A673 (cell line): ENCODE measurements around the gene C1orf210. TPM values are rescaled to one million over a fixed set of nuclear protein-coding genes. Genes with fewer than 3 reads are reported as not detected.

Experiments used
- BruUV-seq: library from RNA; stranded (reverse); fragments of 400-500 nt; replicated peaks from 2 replicates; lab custom pipeline; 2021; lab: Mats Ljungman, UMichigan
- CTCF ChIA-PET: fragments of 300-600 bp; sonication (Branson Sonifier 250); formaldehyde crosslinking; loops from one replicate; lab custom pipeline; 2022; ENCODE audit warnings: antibody characterized with exemption; lab: Charles Lee
- POLR2A ChIA-PET: fragments of 300-600 bp; sonication (Branson Sonifier 250); formaldehyde crosslinking; loops from one replicate; lab custom pipeline; 2022; ENCODE audit warnings: antibody characterized with exemption; ENCODE audit not compliant: low non-redundant PET; lab: Charles Lee
- DNase-seq: peaks from one replicate; pipeline ENCODE4 v3.0.0-alpha.2; 2015; ENCODE audit warnings: low spot score
- H3K27ac ChIP-seq: fragments of 200-600 bp; sonication (generic); 2 replicates; pipeline ENCODE4 v1.5.1; 2016; ENCODE audit warnings: mixed run types, low read depth, mild to moderate bottlenecking, mixed read lengths, antibody characterized with exemption, low read length; ENCODE audit not compliant: poor library complexity, severe bottlenecking
- H3K27me3 ChIP-seq: fragments of 200-600 bp; sonication (generic); replicated peaks from 2 replicates; pipeline ENCODE4 v1.6.1; 2017; ENCODE audit warnings: mixed run types, low read depth, mild to moderate bottlenecking, mixed read lengths, antibody characterized with exemption, low read length; ENCODE audit not compliant: insufficient read depth, poor library complexity
- H3K36me3 ChIP-seq: fragments of 200-600 bp; sonication (generic); 2 replicates; pipeline ENCODE4 v1.6.1; 2016; ENCODE audit warnings: mixed run types, mild to moderate bottlenecking, mixed read lengths, antibody characterized with exemption, low read length; ENCODE audit not compliant: insufficient read depth, poor library complexity, severe bottlenecking
- H3K4me1 ChIP-seq: fragments of 200-600 bp; sonication (generic); 2 replicates; pipeline ENCODE4 v1.6.1; 2017; ENCODE audit warnings: mixed run types, mild to moderate bottlenecking, mixed read lengths, antibody characterized with exemption, low read length; ENCODE audit not compliant: insufficient read depth, poor library complexity, severe bottlenecking
- H3K4me3 ChIP-seq: fragments of 200-600 bp; sonication (generic); 2 replicates; pipeline ENCODE4 v1.5.1; 2016; ENCODE audit warnings: low read depth, mixed run types, mild to moderate bottlenecking, mixed read lengths, low read length; ENCODE audit not compliant: poor library complexity, severe bottlenecking
- H3K9me3 ChIP-seq: fragments of 200-600 bp; sonication (generic); 2 replicates; pipeline ENCODE4 v1.6.1; 2016; ENCODE audit warnings: mixed run types, low read depth, mild to moderate bottlenecking, mixed read lengths, antibody characterized with exemption, low read length; ENCODE audit not compliant: poor library complexity, severe bottlenecking
- EZH2 ChIP-seq: fragments of 200-600 bp; sonication (generic); IDR thresholded peaks from 2 replicates; pipeline ENCODE4 v1.6.1; 2017; ENCODE audit warnings: borderline replicate concordance, low read depth, mild to moderate bottlenecking, mixed read lengths, antibody characterized with exemption, low read length; ENCODE audit not compliant: poor library complexity, severe bottlenecking
- intact Hi-C: fragments of 100-400 bp; cut with micrococcal nuclease; formaldehyde crosslinking; loops from one replicate; pipeline ENCODE4 v1.10.0; 2022; ENCODE audit not compliant: unreplicated experiment
- total RNA-seq: library from RNA; stranded (reverse); gene quantifications from 2 replicates; pipeline ENCODE4 v1.2.3, GENCODE V29; 2021
- TF ChIP-seq, protein P1 (sequence below): fragments of 300-800, 200-600 bp; sonication (generic); conservative IDR thresholded peaks from 2 replicates; pipeline ENCODE4 v1.5.1; 2017; ENCODE audit warnings: low read depth, mild to moderate bottlenecking, antibody characterized with exemption, low read length, moderate library complexity, mixed read lengths

C1orf210 gene
- total RNA-seq, 1 experiment from 2014 or later: not detected

DNA sequence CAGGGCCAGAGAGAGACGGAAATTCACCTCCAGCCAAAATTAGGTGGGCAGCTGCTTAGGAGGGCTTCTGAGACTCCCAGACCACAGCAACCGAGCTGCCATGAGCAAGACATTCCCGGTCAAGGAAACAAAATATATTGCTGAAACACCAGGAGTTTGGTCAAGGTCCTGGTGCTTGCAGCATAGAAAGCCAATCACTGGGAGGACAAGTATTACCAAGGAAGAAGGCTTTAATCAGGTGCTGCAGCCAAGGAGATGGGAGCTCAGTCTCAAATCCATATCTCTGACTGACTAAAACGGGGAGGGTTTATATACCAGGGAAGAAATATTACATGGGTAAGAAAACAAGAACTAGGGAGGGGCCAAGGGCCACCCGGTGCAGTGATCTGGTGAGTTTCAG is 34.4 kb downstream of the C1orf210 start:
- Histone ChIP-seq H3K27me3 (no peaks in the 10 kb centered on the region), H3K9me3 (peaks cover 6% of the 10 kb centered on the region), H3K4me1 (no peaks in the 10 kb centered on the region), H3K4me3 (no peak overlapping the region), H3K36me3 (no peaks in the 10 kb centered on the region), H3K27ac (no peak overlapping the region)
- BruUV-seq: no TSS peak
- ChIA-PET POLR2A (no interaction called here), CTCF (no interaction called here)
- intact Hi-C loops: no loop called here
- no peak for TF ChIP-seq EZH2
- TF ChIP-seq, protein P1, sequence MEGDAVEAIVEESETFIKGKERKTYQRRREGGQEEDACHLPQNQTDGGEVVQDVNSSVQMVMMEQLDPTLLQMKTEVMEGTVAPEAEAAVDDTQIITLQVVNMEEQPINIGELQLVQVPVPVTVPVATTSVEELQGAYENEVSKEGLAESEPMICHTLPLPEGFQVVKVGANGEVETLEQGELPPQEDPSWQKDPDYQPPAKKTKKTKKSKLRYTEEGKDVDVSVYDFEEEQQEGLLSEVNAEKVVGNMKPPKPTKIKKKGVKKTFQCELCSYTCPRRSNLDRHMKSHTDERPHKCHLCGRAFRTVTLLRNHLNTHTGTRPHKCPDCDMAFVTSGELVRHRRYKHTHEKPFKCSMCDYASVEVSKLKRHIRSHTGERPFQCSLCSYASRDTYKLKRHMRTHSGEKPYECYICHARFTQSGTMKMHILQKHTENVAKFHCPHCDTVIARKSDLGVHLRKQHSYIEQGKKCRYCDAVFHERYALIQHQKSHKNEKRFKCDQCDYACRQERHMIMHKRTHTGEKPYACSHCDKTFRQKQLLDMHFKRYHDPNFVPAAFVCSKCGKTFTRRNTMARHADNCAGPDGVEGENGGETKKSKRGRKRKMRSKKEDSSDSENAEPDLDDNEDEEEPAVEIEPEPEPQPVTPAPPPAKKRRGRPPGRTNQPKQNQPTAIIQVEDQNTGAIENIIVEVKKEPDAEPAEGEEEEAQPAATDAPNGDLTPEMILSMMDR: no peak
- no peak for DNase-seq

DNA sequence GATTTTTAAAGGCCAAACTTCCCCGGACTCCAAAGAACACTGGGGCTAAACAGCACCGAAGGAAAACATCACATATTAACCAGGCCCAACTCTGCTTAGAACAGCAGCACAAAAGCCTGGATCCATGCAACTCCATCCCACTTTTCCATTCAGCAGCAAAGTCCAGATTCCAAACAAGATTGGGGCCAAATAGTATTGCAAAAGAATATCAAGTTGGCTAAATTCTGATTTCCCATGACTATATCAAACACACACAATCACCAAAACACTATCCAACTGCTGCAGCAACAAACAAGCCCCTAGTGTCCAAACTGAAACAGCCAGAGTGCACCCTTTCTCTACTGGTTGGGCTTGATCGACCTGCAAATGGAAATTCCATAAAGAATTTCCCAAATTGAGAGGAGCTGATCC is 35.0 kb downstream of the C1orf210 start:
- TF ChIP-seq EZH2: no peak
- TF ChIP-seq, protein P1: no peak
- ChIA-PET POLR2A (no interaction called here), CTCF (no interaction called here)
- Histone ChIP-seq H3K4me1 (no peaks in the 10 kb centered on the region), H3K9me3 (peaks cover 6% of the 10 kb centered on the region), H3K27me3 (no peaks in the 10 kb centered on the region), H3K27ac (no peak overlapping the region), H3K36me3 (no peaks in the 10 kb centered on the region), H3K4me3 (no peak overlapping the region)
- intact Hi-C loops: no loop called here
- BruUV-seq: no TSS peak
- no peak for DNase-seq

DNA sequence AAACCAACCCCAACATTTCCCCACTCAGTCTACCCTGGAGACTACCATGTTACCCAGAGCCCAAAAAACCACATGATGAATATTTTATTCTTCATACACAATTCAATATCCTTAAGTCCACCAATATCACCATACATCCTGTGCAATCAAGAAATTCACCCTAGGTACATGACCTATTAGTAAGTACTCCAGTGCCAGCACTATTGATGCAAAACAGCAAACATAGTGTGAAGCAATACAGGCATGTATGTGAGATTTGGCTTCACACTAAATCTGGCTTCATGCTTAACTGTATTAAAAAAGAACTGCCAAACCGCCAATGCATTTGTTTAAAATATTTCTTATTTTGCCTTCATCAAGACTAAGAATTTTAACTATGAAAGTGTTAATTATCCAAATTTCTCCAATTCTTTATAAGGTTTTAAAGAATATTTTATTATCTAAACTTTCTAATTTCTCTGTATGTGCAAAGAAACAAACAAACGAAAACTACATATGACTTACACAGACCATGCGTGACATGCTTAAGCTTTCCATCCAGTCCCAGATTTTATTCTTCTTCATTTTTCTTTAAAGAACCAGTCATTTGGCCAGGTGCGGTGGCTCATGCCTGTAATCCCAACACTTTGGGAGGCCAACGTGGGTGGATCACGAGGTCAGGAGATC is 38.0 kb downstream of the C1orf210 start:
- no peak for DNase-seq
- H3K4me1 ChIP-seq: no peaks in the 10 kb centered on the region
- no TSS peak for BruUV-seq
- H3K27me3 ChIP-seq: no peaks in the 10 kb centered on the region
- no peak overlapping the region for H3K27ac ChIP-seq
- no peak overlapping the region for H3K4me3 ChIP-seq
- no peak for TF ChIP-seq EZH2
- TF ChIP-seq, protein P1: no peak
- ChIA-PET POLR2A (no interaction called here), CTCF (no interaction called here)
- H3K9me3 ChIP-seq: peaks cover 6% of the 10 kb centered on the region
- no peaks in the 10 kb centered on the region for H3K36me3 ChIP-seq
- intact Hi-C loops: loop anchor here (5.0 to 10.0 kb wide), 2 partner anchors 85 to 107 kb away; partner anchors contain the start of gene CDC20
